ENCODE data around the gene METTL25B. TPM values are rescaled to one million over a fixed set of nuclear protein-coding genes. Genes with fewer than 3 reads are reported as not detected.

Gene METTL25B
- total RNA-seq, 4 donors from 2014 or later: 3.5 to 69.7 (median 29.4) TPM

DNA sequence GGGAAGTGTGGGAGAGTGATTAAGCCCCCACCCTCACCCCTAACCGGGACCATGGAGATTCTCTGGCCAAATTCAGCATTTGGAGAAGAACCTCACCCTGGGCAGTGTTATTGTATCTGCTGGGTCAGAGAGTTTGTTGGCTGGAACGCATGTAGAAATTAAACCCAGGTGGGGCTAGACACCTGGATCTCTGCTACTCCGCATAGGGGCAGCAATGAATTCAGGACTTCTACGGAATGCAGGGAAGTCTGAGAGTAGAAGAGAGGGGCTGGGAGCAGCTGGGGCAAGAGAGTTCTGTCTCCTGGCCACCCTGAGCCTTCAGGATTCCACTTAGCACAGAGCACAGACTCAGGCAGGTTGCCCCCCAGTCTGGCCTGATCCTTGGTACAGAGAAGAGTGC lies 19.2 kb upstream of the METTL25B start:
- no peak overlapping the region for H3K4me3 ChIP-seq
- peaks cover 0 to 34% of the 10 kb centered on the region in 2 donors for H3K4me1 ChIP-seq
- H3K36me3 ChIP-seq: no peaks in the 10 kb centered on the region
- TF ChIP-seq, protein P1, sequence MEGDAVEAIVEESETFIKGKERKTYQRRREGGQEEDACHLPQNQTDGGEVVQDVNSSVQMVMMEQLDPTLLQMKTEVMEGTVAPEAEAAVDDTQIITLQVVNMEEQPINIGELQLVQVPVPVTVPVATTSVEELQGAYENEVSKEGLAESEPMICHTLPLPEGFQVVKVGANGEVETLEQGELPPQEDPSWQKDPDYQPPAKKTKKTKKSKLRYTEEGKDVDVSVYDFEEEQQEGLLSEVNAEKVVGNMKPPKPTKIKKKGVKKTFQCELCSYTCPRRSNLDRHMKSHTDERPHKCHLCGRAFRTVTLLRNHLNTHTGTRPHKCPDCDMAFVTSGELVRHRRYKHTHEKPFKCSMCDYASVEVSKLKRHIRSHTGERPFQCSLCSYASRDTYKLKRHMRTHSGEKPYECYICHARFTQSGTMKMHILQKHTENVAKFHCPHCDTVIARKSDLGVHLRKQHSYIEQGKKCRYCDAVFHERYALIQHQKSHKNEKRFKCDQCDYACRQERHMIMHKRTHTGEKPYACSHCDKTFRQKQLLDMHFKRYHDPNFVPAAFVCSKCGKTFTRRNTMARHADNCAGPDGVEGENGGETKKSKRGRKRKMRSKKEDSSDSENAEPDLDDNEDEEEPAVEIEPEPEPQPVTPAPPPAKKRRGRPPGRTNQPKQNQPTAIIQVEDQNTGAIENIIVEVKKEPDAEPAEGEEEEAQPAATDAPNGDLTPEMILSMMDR (IDR thresholded peaks at IDR 0.05): no peak
- TF ChIP-seq POLR2A (IDR thresholded peaks at IDR 0.05): no peak
- peak overlapping the region; percentile 92 for H3K27ac ChIP-seq
- DNase-seq: no peak
- no peaks in the 10 kb centered on the region for H3K27me3 ChIP-seq
- no peaks in the 10 kb centered on the region for H3K9me3 ChIP-seq
- intact Hi-C loops (cut with DNase I; ENCODE audit: low total_unique reads): no loop called here

DNA sequence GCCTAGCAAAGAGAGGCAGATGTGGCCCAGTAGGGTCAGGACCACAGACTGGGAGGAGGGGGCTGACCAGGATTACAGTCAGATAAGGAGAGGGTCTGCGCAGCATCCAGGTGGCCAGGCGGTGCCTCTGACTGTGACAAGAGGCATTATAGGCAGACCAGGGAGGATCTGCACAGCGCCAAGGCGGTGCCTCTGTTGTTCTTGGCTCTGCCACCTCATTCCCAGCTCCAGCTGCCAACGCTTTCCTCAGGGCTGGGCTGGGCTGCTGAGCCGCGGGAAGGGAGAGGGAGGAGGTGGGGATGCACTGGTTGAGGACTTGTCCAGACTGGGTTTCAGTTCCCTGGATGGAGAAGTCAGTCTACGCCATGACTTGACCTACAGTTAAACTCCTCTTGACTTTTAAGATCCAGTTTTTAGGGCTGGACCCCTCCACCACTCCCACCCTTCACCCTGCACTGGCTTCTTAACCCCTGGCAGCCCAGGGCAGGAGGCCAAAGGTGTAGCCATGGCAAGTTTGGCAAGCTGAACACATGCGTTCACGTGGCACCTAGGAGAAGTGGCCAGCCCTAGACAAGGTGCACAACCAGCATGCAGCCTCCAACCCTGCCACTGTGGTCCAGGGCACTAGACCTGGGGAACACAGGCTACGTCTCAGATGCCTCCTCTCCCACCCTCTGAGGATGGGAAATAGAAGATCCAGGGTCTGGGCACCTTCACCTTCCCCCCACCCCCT lies 18.3 kb upstream of the METTL25B start:
- peaks cover 0 to 34% of the 10 kb centered on the region in 2 donors for H3K4me1 ChIP-seq
- H3K9me3 ChIP-seq: no peaks in the 10 kb centered on the region
- intact Hi-C loops (cut with DNase I; ENCODE audit: low total_unique reads): no loop called here
- H3K4me3 ChIP-seq: no peak overlapping the region
- peak overlapping the region; percentile 92 for H3K27ac ChIP-seq
- no peak for TF ChIP-seq POLR2A (IDR thresholded peaks at IDR 0.05)
- TF ChIP-seq, protein P1 (IDR thresholded peaks at IDR 0.05): no peak
- H3K27me3 ChIP-seq: no peaks in the 10 kb centered on the region
- no peaks in the 10 kb centered on the region for H3K36me3 ChIP-seq
- DNase-seq: peak; percentile 52 to 57

DNA sequence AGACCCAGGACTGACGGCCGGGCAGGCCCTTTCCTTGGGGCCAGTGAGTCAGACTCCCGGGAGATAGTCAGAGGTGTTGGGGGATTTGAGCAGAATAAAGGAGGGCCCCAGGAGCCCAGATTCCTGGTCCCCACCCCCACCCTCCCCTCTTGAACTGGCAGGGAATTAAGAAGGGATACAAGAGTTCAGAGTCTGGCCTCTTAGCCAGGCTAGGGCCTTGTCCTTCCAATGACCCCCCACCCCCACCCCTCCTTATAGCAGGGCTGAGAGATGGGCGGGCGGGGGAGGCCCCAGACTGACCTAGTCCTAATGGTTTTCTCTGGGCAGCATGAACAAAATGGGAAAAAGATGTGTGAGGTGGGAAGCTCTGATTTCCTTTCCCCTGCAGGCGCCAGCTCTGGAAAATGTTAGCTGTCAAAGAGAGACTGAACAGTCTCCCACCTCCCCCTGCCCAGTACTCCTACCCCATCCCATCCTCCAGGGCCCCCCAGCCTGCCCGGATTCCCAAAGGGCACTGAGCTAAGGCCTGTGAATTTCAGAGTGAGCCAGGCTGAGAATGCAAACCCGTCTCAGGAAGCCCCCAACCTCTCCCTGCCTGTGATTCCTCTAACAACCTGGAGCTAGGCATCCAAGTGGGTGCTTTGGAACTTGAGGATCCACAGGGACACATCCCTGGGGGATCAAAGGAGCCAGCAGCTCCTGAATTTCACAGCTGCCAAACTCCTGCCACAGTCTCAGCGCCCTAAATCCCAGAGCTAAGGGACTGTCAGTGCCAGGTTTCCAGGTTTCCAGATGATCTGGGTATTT lies 17.1 kb upstream of the METTL25B start:
- TF ChIP-seq, protein P1 (IDR thresholded peaks at IDR 0.05): no peak
- no peak for TF ChIP-seq POLR2A (IDR thresholded peaks at IDR 0.05)
- DNase-seq: peak; percentile 59 to 71
- H3K9me3 ChIP-seq: no peaks in the 10 kb centered on the region
- H3K27me3 ChIP-seq: no peaks in the 10 kb centered on the region
- peak overlapping the region; percentile 92 for H3K27ac ChIP-seq
- intact Hi-C loops (cut with DNase I; ENCODE audit: low total_unique reads): no loop called here
- H3K36me3 ChIP-seq: no peaks in the 10 kb centered on the region
- H3K4me3 ChIP-seq: no peak overlapping the region
- peaks cover 0 to 22% of the 10 kb centered on the region in 2 donors for H3K4me1 ChIP-seq

DNA sequence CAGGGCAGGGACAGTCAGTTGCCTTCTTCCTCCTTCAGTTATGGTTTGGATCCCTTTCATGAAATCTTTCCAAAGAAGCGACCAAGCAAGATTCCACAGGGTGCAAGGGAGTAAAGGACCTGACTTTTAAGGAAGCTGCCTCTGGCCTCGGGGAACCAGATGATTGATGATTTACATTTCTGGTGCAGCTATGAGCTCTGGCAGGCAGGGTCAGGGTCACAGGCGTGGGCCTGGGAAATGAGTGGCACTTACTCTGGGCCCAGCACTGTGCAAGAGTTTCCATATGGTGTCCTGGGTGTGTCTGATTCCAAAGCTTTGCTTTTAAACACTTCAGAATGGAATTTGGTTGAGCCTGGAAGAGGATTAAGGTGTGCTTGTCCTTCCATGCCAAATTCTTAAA lies 15.6 kb upstream of the METTL25B start:
- Histone ChIP-seq H3K27me3 (no peaks in the 10 kb centered on the region), H3K4me1 (peaks cover 0 to 17% of the 10 kb centered on the region in 2 donors), H3K9me3 (no peaks in the 10 kb centered on the region), H3K27ac (peak overlapping the region in 1 of 2 donors; percentile 24), H3K36me3 (no peaks in the 10 kb centered on the region), H3K4me3 (no peak overlapping the region)
- DNase-seq: no peak
- TF ChIP-seq, protein P1 (IDR thresholded peaks at IDR 0.05): no peak
- no peak for TF ChIP-seq POLR2A (IDR thresholded peaks at IDR 0.05)
- intact Hi-C loops (cut with DNase I; ENCODE audit: low total_unique reads): no loop called here

DNA sequence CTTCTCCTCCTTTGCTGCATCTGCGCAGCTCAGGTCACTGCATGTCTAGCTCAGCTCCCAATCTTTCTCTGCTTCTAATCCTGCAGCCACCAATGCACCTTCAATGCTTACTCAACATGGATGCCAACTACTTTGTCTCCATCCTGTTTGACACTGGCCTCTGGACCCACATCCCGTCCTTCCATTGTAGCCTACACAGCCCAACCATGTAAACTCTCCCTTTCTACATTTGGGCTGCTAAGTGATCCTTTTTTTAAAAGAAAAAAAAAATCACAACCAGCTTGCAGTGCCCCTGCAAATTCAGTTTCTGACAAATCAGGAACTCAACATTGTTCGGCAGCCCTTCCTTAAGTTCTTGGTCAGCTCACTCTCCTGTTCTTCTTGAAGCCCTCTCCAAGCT lies 13.4 kb upstream of the METTL25B start:
- Histone ChIP-seq H3K27ac (no peak overlapping the region), H3K36me3 (no peaks in the 10 kb centered on the region), H3K27me3 (no peaks in the 10 kb centered on the region), H3K4me3 (no peak overlapping the region), H3K9me3 (no peaks in the 10 kb centered on the region), H3K4me1 (peaks cover 0 to 15% of the 10 kb centered on the region in 2 donors)
- TF ChIP-seq POLR2A (IDR thresholded peaks at IDR 0.05): no peak
- no peak for DNase-seq
- intact Hi-C loops (cut with DNase I; ENCODE audit: low total_unique reads): no loop called here

All from uterus (tissue), 4 donors.